K562 (cell line): ENCODE measurements around the gene ASPG. TPM values are rescaled to one million over a fixed set of nuclear protein-coding genes. Genes with fewer than 3 reads are reported as not detected.

Experiments
- PTBP1 ChIP-seq: fragments of 200-400 bp; formaldehyde crosslinking; IDR thresholded peaks from 2 replicates; pipeline ENCODE4 v1.6.1; 2017; ENCODE audit warnings: low read depth, low read length
- REST ChIP-seq, 2 experiments: fragments of 450-650 bp; formaldehyde crosslinking in 1 of 2; IDR thresholded peaks; 2 replicates each; pipeline versions ENCODE4 v1.4.0 to v1.6.1; 2014 to 2020; ENCODE audit warnings: mild to moderate bottlenecking in 2 of 2, borderline replicate concordance in 1 of 2, low read depth in 1 of 2
- polyA plus RNA-seq, 8 experiments: library from polyadenylated mRNA; depleted of rRNA in 4 of 8; stranded (reverse) in 5 of 8; unstranded in 3 of 8; fragments of >200 nt; fragmentation: Nextera tagmentation in 2 of 8; fragmentation: Illumina TruSeq in 1 of 8; extraction: Ambion mirVana in 2 of 8; extraction: Trizol in 1 of 8; gene quantifications; 2 replicates each; pipeline versions ENCODE4 v1.2.1 to v1.2.3, GENCODE V29; 2011 to 2014; ENCODE audit warnings: inconsistent platforms in 1 of 8, missing spikeins in 1 of 8
- total RNA-seq, 7 experiments: library from RNA; depleted of rRNA in 6 of 7; stranded (reverse); fragments of >200 nt in 6 of 7; fragmentation: Illumina TruSeq in 2 of 7; extraction: Trizol in 2 of 7; gene quantifications; 2 replicates each; pipeline versions ENCODE4 v1.2.1 to v1.2.3, GENCODE V29; 2011 to 2021; ENCODE audit warnings: low replicate concordance in 1 of 7

Gene ASPG
- total and polyA plus RNA-seq, 9 of the 15 experiments (the other 6 are each of a cell fraction or from before 2014, with no cell fraction given) = 0.18 TPM; not detected in 8

GRCh38 chr14:104075530-104076151 is 9.9 kb upstream of the ASPG start (continued):
- TF ChIP-seq REST (IDR thresholded peaks at IDR 0.05; ENCODE audit: borderline replicate concordance) = 0 out of 2 replicates have a peak, but pooled peaks have one; percentile 3
- TF ChIP-seq REST (CRISPR knock-in tag; IDR thresholded peaks at IDR 0.05; ENCODE audit: low read depth) = no peak
- TF ChIP-seq PTBP1 = no peak
